Neural progenitor cell (in vitro differentiated cells): ENCODE measurements around the gene ITGAL. TPM values are rescaled to one million over a fixed set of nuclear protein-coding genes. Genes with fewer than 3 reads are reported as not detected.

Experiments
- DNase-seq: peaks from one replicate; pipeline ENCODE4 v3.0.0-alpha.2; 2016; ENCODE audit warnings: low spot score
- H2AFZ ChIP-seq: fragments of 200-600 bp; sonication (generic); replicated peaks from 2 replicates; pipeline ENCODE4 v1.6.1; 2016; ENCODE audit warnings: antibody characterized with exemption
- H3F3A ChIP-seq: fragments of 200-600 bp; sonication (generic); 2 replicates; pipeline ENCODE4 v1.6.1; 2016; ENCODE audit warnings: antibody characterized with exemption, low read depth
- H3K27ac ChIP-seq: fragments of 200-600 bp; sonication (generic); 2 replicates; pipeline ENCODE4 v1.5.1; 2016; ENCODE audit warnings: mild to moderate bottlenecking
- H3K27me3 ChIP-seq: fragments of 200-600 bp; sonication (generic); 2 replicates; pipeline ENCODE4 v1.6.1; 2016; ENCODE audit warnings: mild to moderate bottlenecking, moderate library complexity
- H3K36me3 ChIP-seq: fragments of 200-600 bp; sonication (generic); 2 replicates; pipeline ENCODE4 v1.5.1; 2016
- H3K4me1 ChIP-seq: fragments of 200-600 bp; sonication (generic); 2 replicates; pipeline ENCODE4 v1.6.1; 2016; ENCODE audit warnings: mixed run types
- H3K4me2 ChIP-seq: fragments of 200-600 bp; sonication (generic); 2 replicates; pipeline ENCODE4 v1.6.1; 2016
- H3K4me3 ChIP-seq: fragments of 200-600 bp; sonication (generic); 2 replicates; pipeline ENCODE4 v1.5.1; 2016
- H3K79me2 ChIP-seq: fragments of 200-600 bp; sonication (generic); 2 replicates; pipeline ENCODE4 v1.6.1; 2016; ENCODE audit warnings: low read depth
- H3K9ac ChIP-seq: fragments of 200-600 bp; sonication (generic); 2 replicates; pipeline ENCODE4 v1.6.1; 2016
- H3K9me3 ChIP-seq: fragments of 200-600 bp; sonication (generic); 2 replicates; pipeline ENCODE4 v1.5.1; 2016; ENCODE audit warnings: low read depth
- H4K20me1 ChIP-seq: fragments of 200-600 bp; sonication (generic); 2 replicates; pipeline ENCODE4 v1.6.1; 2016; ENCODE audit warnings: low read depth
- H3K27ac Mint-ChIP-seq: 3 replicates; pipeline ENCODE4 v1.8.0; 2021; ENCODE audit warnings: mixed read lengths
- H3K27me3 Mint-ChIP-seq: 2 replicates; pipeline ENCODE4 v1.8.0; 2022; ENCODE audit warnings: low read depth, mild to moderate bottlenecking, inconsistent platforms, moderate library complexity, mixed read lengths; ENCODE audit not compliant: insufficient read depth
- H3K36me3 Mint-ChIP-seq: 3 replicates; pipeline ENCODE4 v1.8.0; 2021; ENCODE audit warnings: mixed read lengths
- H3K4me1 Mint-ChIP-seq: 3 replicates; pipeline ENCODE4 v1.8.0; 2021; ENCODE audit warnings: mixed read lengths
- H3K4me3 Mint-ChIP-seq: 3 replicates; pipeline ENCODE4 v1.8.0; 2021; ENCODE audit warnings: mild to moderate bottlenecking, moderate library complexity, mixed read lengths
- H3K9me3 Mint-ChIP-seq: 3 replicates; pipeline ENCODE4 v1.8.0; 2020; ENCODE audit warnings: mixed read lengths
- CTCF ChIP-seq: fragments of 200-600 bp; sonication (generic); IDR thresholded peaks from 2 replicates; pipeline ENCODE4 v1.5.1; 2017; ENCODE audit warnings: antibody characterized with exemption, mild to moderate bottlenecking
- EZH2 ChIP-seq: fragments of 200-600 bp; sonication (generic); IDR thresholded peaks from 2 replicates; pipeline ENCODE4 v1.6.1; 2017; ENCODE audit warnings: antibody characterized with exemption, mild to moderate bottlenecking, moderate library complexity
- EZH2phosphoT487 ChIP-seq: fragments of 200-600 bp; sonication (generic); IDR thresholded peaks from 2 replicates; pipeline ENCODE4 v1.6.1; 2017; ENCODE audit warnings: antibody characterized with exemption
- total RNA-seq: library from RNA; depleted of rRNA; stranded (reverse); fragments of >200 nt; gene quantifications from 2 replicates; pipeline ENCODE4 v1.2.3, GENCODE V29; 2015; ENCODE audit warnings: low replicate concordance

ITGAL gene
- total RNA-seq, 1 donor from 2014 or later, result not detected

- no peak overlapping the region for H3K4me3 ChIP-seq
- no peak overlapping the region for H3K27ac Mint-ChIP-seq
- H3K4me1 Mint-ChIP-seq, result peaks cover 26% of the 10 kb centered on the region
- no peak overlapping the region for H3K27ac ChIP-seq
- H3K27me3 ChIP-seq, result no peaks in the 10 kb centered on the region
- peaks cover 9% of the 10 kb centered on the region for H3K4me1 ChIP-seq
- no peaks in the 10 kb centered on the region for H3K36me3 ChIP-seq
- H3K36me3 Mint-ChIP-seq, result no peaks in the 10 kb centered on the region
- H3K9me3 ChIP-seq, result no peaks in the 10 kb centered on the region
- no peak overlapping the region for H3K4me3 Mint-ChIP-seq
- peaks cover 26% of the 10 kb centered on the region for H3K79me2 ChIP-seq
- H3K4me2 ChIP-seq, result no peak overlapping the region
- no peaks in the 10 kb centered on the region for H3K9me3 Mint-ChIP-seq
- H3K27me3 Mint-ChIP-seq, result peaks cover 10% of the 10 kb centered on the region
- peaks cover 2% of the 10 kb centered on the region for H4K20me1 ChIP-seq
- TF ChIP-seq CTCF (no peak), EZH2phosphoT487 (no peak), EZH2 (no peak)
- no peak overlapping the region for H2AFZ ChIP-seq
- H3F3A ChIP-seq, result peaks cover 29% of the 10 kb centered on the region
- no peak for DNase-seq
- no peak overlapping the region for H3K9ac ChIP-seq
Observed at GRCh38 chr16:30530163-30531037, 57.9 kb downstream of the ITGAL start.

- peaks cover 6% of the 10 kb centered on the region for H3K36me3 Mint-ChIP-seq
- H3K79me2 ChIP-seq, result peaks cover 41% of the 10 kb centered on the region
- H3K27me3 ChIP-seq, result no peaks in the 10 kb centered on the region
- no peak for DNase-seq
- H3K9me3 Mint-ChIP-seq, result no peaks in the 10 kb centered on the region
- no peak overlapping the region for H3K4me3 ChIP-seq
- peaks cover 34% of the 10 kb centered on the region for H3K4me1 Mint-ChIP-seq
- H3K9me3 ChIP-seq, result no peaks in the 10 kb centered on the region
- no peaks in the 10 kb centered on the region for H3K36me3 ChIP-seq
- no peaks in the 10 kb centered on the region for H4K20me1 ChIP-seq
- H3K27ac ChIP-seq, result no peak overlapping the region
- no peak for TF ChIP-seq CTCF
- TF ChIP-seq EZH2phosphoT487, result no peak
- no peak for TF ChIP-seq EZH2
- H3K27ac Mint-ChIP-seq, result no peak overlapping the region
- H2AFZ ChIP-seq, result no peak overlapping the region
- H3K4me3 Mint-ChIP-seq, result peak overlapping the region; percentile 68
- no peak overlapping the region for H3K9ac ChIP-seq
- H3F3A ChIP-seq, result peaks cover 19% of the 10 kb centered on the region
- peaks cover 13% of the 10 kb centered on the region for H3K4me1 ChIP-seq
- peaks cover 6% of the 10 kb centered on the region for H3K27me3 Mint-ChIP-seq
- no peak overlapping the region for H3K4me2 ChIP-seq
Observed at GRCh38 chr16:30532285-30533145, 60.0 kb downstream of the ITGAL start.

GRCh38 chr16:30533146-30533522 lies 60.6 kb downstream of the ITGAL start:
- H3K4me2 ChIP-seq, result peak overlapping the region; percentile 82
- peaks cover 9% of the 10 kb centered on the region for H3K36me3 Mint-ChIP-seq
- peaks cover 2% of the 10 kb centered on the region for H3K27me3 Mint-ChIP-seq
- H3K9me3 ChIP-seq, result no peaks in the 10 kb centered on the region
- TF ChIP-seq EZH2, result no peak
- no peak for TF ChIP-seq CTCF
- no peak for TF ChIP-seq EZH2phosphoT487
- peak overlapping the region; percentile 68 for H3K4me3 Mint-ChIP-seq
- H3K79me2 ChIP-seq, result peaks cover 40% of the 10 kb centered on the region
- peaks cover 29% of the 10 kb centered on the region for H3K4me1 Mint-ChIP-seq
- no peak overlapping the region for H3K9ac ChIP-seq
- H3K27ac Mint-ChIP-seq, result peak overlapping the region; percentile 75
- H3K27me3 ChIP-seq, result no peaks in the 10 kb centered on the region
- H3K9me3 Mint-ChIP-seq, result no peaks in the 10 kb centered on the region
- no peak overlapping the region for H3K27ac ChIP-seq
- H4K20me1 ChIP-seq, result no peaks in the 10 kb centered on the region
- H2AFZ ChIP-seq, result no peak overlapping the region
- no peak overlapping the region for H3K4me3 ChIP-seq
- peaks cover 8% of the 10 kb centered on the region for H3K4me1 ChIP-seq
- H3K36me3 ChIP-seq, result no peaks in the 10 kb centered on the region
- DNase-seq, result no peak
- H3F3A ChIP-seq, result peaks cover 12% of the 10 kb centered on the region
